Measurements from ENCODE around the gene MPP1. TPM values are rescaled to one million over a fixed set of nuclear protein-coding genes. Genes with fewer than 3 reads are reported as not detected.

MPP1 gene
- polyA plus RNA-seq, 2 of the 4 experiments (the other 2 are of a cell fraction) = 10.7 to 14.3 TPM

GRCh38 chrX:154802947-154803346 lies 2.3 kb downstream of the MPP1 start:
- DNase-seq (ENCODE audit: low read depth in 1 of 2, low spot score in 1 of 2) (no peak), FAIRE-seq (no peak), ATAC-seq (no peak)
- CTCF ChIA-PET = interaction anchor here (0.8 kb wide), 1 partner anchor 54 kb away, joined by 3 read pairs; no protein-coding TSS in a partner anchor
- POLR2A ChIA-PET = no interaction called here
- TF ChIP-seq MAX (IDR thresholded peaks at IDR 0.05) = no peak
- TF ChIP-seq HOXB13 (CRISPR knock-in tag; IDR thresholded peaks at IDR 0.05; ENCODE audit: low read depth) = no peak
- no peak for TF ChIP-seq TFCP2L1 (CRISPR knock-in tag; IDR thresholded peaks at IDR 0.05)
- no peak for TF ChIP-seq JUNB (IDR thresholded peaks at IDR 0.05)
- TF ChIP-seq RNF2 (IDR thresholded peaks at IDR 0.05; ENCODE audit: borderline replicate concordance, low read depth) = no peak
- TF ChIP-seq MAFK (IDR thresholded peaks at IDR 0.05; ENCODE audit: partially characterized antibody) = no peak
- no peak for TF ChIP-seq MYC (IDR thresholded peaks at IDR 0.05; ENCODE audit: borderline replicate concordance, low read length)
- no peak overlapping the region for H3K4me2 ChIP-seq
- no peak overlapping the region for H3K27ac ChIP-seq
- peaks cover 36% of the 10 kb centered on the region for H3K4me1 ChIP-seq
- H3K4me3 ChIP-seq = no peak overlapping the region
- WGBS (ENCODE audit: missing lambda C conversion rate) = 90% methylated on average over 2 of the region's 2 CpGs
- no peaks in the 10 kb centered on the region for H3K9me3 ChIP-seq

GRCh38 chrX:154800478-154801210 lies 4.6 kb downstream of the MPP1 start:
- Histone ChIP-seq H3K9me3 (no peaks in the 10 kb centered on the region), H3K4me3 (no peak overlapping the region), H3K4me2 (peak overlapping the region; percentile 72), H3K4me1 (peaks cover 52% of the 10 kb centered on the region), H3K27ac (peak overlapping the region; percentile 71 to 83)
- ATAC-seq = no peak
- CTCF ChIA-PET = interaction anchor here (0.5 kb wide), 1 partner anchor 51 kb away, joined by 3 read pairs; no protein-coding TSS in a partner anchor
- WGBS (ENCODE audit: missing lambda C conversion rate) = 71% methylated on average over 8 of the region's 8 CpGs
- POLR2A ChIA-PET = interaction anchor here (1.3 kb wide), 1 partner anchor 38 kb away, joined by 3 read pairs; no protein-coding TSS in a partner anchor
- DNase-seq (ENCODE audit: low read depth in 1 of 2, low spot score in 1 of 2) = no peak
- FAIRE-seq = no peak
- TF ChIP-seq ESRRA (IDR thresholded peaks at IDR 0.05; ENCODE audit: borderline replicate concordance, low read length) = no peak
- no peak for TF ChIP-seq E2F6 (IDR thresholded peaks at IDR 0.05; ENCODE audit: borderline replicate concordance, low read depth)
- TF ChIP-seq CEBPB (IDR thresholded peaks at IDR 0.05) = no peak
- no peak for TF ChIP-seq CHD2 (IDR thresholded peaks at IDR 0.05; ENCODE audit: low read length, partially characterized antibody)
- no peak for TF ChIP-seq SMC3 (IDR thresholded peaks at IDR 0.05)
- TF ChIP-seq JUNB (IDR thresholded peaks at IDR 0.05) = no peak
- no peak for TF ChIP-seq CTCF (IDR thresholded peaks at IDR 0.05)
- no peak for TF ChIP-seq BHLHE40 (IDR thresholded peaks at IDR 0.05; ENCODE audit: low read depth, low read length)
- no peak for TF ChIP-seq ZNF302 (CRISPR knock-in tag; IDR thresholded peaks at IDR 0.05)
- TF ChIP-seq PBX3 (IDR thresholded peaks at IDR 0.05) = no peak

GRCh38 chrX:154799556-154800348 lies 5.5 kb downstream of the MPP1 start:
- ATAC-seq = peak; percentile 90 to 92
- 7% methylated on average over 8 of the region's 9 CpGs for WGBS (ENCODE audit: missing lambda C conversion rate)
- FAIRE-seq = peak; percentile 61
- Histone ChIP-seq H3K27ac (peak overlapping the region; percentile 71 to 83), H3K4me1 (peaks cover 52% of the 10 kb centered on the region), H3K9me3 (no peaks in the 10 kb centered on the region), H3K4me3 (no peak overlapping the region), H3K4me2 (peak overlapping the region; percentile 72)
- POLR2A ChIA-PET = interaction anchor here (0.6 to 1.3 kb wide), 2 partner anchors 37 to 196 kb away, joined by 3 read pairs; no protein-coding TSS in a partner anchor
- DNase-seq (ENCODE audit: low read depth in 1 of 2, low spot score in 1 of 2) = peak; percentile 73 to 80
- CTCF ChIA-PET = interaction anchor here (0.5 to 0.6 kb wide), 2 partner anchors 51 to 1086 kb away, joined by 3 to 4 read pairs; no protein-coding TSS in a partner anchor
- TF ChIP-seq JUNB (IDR thresholded peaks at IDR 0.05) = no peak
- peak in 1 of 2 experiments; percentile 62; a peak in 2 of 5 replicates for TF ChIP-seq JUN (IDR thresholded peaks at IDR 0.05)
- TF ChIP-seq USF2 (IDR thresholded peaks at IDR 0.05) = no peak
- TF ChIP-seq HES2 (IDR thresholded peaks at IDR 0.05) = no peak
- no peak for TF ChIP-seq MAZ (IDR thresholded peaks at IDR 0.05; ENCODE audit: borderline replicate concordance, low read depth, low read length)
- no peak for TF ChIP-seq HOXB13 (CRISPR knock-in tag; IDR thresholded peaks at IDR 0.05; ENCODE audit: low read depth)
- peak; percentile 60 for TF ChIP-seq MAX (IDR thresholded peaks at IDR 0.05)
- TF ChIP-seq POLR2A (IDR thresholded peaks at IDR 0.05; ENCODE audit: low read length) = no peak
- no peak for TF ChIP-seq ZSCAN20 (CRISPR knock-in tag; IDR thresholded peaks at IDR 0.05)
- no peak for TF ChIP-seq PHF8 (IDR thresholded peaks at IDR 0.05; ENCODE audit: borderline replicate concordance, low read depth)
- TF ChIP-seq GATA3 (IDR thresholded peaks at IDR 0.05; ENCODE audit: borderline replicate concordance) = peak; percentile 70; the same call in 1 of the 2 replicates
